VCaP (cell line): ENCODE results near the gene PIERCE2.
A peak's percentile ranks its signal among the peaks of the same experiment; 100 is the strongest.

Experiments used
- H3K27ac ChIP-seq: fragments of 450-650 bp; 2 replicates; pipeline ENCODE4 v1.5.1; 2017
- TF ChIP-seq, protein P1 (sequence below): fragments of 450-650 bp; conservative IDR thresholded peaks from 2 replicates; pipeline ENCODE4 v1.5.1; 2017; ENCODE audit warnings: mild to moderate bottlenecking, moderate library complexity

The PIERCE2 gene, protein sequence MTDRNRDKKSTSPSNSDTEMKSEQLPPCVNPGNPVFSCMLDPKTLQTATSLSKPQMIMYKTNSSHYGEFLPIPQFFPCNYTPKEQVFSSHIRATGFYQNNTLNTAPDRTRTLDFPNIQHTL

DNA sequence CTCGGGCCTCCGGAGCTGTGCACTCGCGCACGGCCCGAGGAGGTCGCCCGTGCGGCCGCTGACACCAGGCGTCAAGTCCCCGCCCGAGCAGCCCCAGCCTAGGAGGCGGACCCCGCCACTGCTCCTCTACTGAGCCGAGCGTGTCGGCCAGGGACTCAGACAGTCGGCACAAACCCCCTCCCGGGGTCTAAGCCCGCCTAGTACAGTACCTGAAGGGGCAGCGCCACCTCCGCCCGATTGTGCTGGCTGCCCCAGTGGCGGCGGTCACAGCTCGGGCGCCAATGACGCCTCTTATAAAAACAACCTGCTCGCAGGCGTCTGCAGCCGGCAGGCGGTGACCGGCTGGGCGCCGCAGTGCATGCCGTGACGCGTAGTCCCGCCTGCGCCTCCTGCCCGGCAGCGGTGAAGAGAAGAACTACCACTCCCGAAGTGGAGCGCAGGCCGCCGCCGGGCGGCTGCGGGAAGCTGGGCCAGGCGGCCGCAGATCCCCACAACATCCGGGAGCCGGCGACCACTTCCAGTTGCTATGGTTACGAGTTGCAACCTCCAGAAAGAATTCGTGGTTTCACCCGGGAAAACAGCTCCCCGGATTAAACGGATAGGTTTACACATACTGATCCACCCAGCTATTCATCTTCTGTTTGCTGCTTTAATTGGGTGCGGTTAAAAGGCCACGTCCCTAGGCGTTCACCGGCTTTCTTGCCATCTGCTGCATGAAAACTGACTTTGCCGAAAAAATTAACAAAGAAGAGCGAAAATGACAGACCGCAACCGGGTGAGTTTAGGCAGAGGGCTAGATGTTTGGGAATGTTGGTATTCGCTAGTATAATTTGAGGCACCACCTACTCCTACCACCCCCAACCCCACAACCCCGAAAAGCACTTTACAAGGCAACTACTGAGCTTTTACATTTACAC, at the start of gene PIERCE2, which contains the start of gene CCPG1:
Gene PIERCE2, plus strand, starts transcription at position 484 of the 917 bp plus-strand sequence. Its CDS starts 274 bp downstream, at position 758.
Gene CCPG1, minus strand, starts transcription at position 348 of the 917 bp plus-strand sequence. CDS start 18,935 bp downstream, outside the sequence.
- TF ChIP-seq, protein P1, sequence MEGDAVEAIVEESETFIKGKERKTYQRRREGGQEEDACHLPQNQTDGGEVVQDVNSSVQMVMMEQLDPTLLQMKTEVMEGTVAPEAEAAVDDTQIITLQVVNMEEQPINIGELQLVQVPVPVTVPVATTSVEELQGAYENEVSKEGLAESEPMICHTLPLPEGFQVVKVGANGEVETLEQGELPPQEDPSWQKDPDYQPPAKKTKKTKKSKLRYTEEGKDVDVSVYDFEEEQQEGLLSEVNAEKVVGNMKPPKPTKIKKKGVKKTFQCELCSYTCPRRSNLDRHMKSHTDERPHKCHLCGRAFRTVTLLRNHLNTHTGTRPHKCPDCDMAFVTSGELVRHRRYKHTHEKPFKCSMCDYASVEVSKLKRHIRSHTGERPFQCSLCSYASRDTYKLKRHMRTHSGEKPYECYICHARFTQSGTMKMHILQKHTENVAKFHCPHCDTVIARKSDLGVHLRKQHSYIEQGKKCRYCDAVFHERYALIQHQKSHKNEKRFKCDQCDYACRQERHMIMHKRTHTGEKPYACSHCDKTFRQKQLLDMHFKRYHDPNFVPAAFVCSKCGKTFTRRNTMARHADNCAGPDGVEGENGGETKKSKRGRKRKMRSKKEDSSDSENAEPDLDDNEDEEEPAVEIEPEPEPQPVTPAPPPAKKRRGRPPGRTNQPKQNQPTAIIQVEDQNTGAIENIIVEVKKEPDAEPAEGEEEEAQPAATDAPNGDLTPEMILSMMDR = peak; percentile 77
- peak within 1 kb of the TSS; percentile 76 for H3K27ac ChIP-seq

DNA sequence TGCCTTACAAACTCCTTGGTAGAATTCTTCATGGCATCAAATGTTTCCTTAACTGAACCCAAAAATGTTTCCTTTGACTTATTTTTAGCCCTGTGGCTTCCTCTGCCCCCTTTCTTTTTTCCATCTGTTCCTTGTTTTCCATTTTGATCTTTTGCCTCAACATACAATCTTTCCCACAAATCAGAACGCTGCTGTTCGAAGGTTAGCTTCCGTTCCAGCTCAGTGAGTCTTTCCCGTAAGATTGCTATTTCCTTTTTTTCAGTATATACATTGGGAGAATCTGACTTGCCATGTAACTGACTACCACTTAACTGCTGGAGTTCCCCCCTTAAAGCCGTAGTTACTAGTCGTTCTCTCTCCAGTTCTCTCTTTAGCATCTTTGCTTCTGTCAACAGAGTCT, 48.0 kb upstream of the PIERCE2 start:
- TF ChIP-seq, protein P1 = no peak
- no peak overlapping the region for H3K27ac ChIP-seq

DNA sequence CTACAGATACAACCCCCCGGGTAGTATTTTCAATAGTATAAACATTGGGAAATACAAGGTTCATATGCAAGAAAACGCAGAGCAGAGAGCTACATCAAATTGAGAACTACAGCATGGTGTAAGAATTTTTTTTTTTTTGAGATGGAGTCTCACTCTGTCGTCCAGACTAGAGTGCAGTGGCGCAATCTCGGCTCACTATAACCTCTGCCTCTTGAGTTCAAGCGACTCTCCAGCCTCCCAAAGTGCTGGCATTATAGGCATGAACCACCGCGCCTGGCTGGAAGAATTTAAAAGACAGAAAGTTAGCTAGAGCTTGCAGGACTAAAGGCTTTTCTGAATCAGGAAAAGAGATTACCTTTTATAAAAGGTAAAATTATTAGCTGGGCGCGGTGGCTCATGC, 47.2 kb upstream of the PIERCE2 start:
- no peak overlapping the region for H3K27ac ChIP-seq
- TF ChIP-seq, protein P1 = no peak

DNA sequence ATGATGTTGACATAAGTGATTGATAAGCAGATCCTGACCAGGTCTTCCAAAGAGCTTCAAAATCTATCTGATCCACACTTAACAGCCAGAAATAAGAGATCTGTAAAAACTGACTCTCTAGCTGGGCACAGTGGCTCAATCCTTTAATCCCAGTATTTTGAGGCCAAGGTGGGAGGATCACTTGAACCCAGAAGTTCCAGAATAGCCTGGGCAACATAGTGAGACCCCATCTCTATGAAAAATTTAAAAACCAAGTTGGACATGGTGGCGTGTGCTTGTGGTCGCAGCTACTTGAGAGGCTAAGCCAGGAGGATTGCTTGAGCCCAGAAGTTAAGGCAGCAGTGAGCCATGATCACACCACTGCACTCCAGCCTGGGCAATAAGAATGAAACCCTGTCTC, 45.7 kb upstream of the PIERCE2 start:
- TF ChIP-seq, protein P1 = no peak

DNA sequence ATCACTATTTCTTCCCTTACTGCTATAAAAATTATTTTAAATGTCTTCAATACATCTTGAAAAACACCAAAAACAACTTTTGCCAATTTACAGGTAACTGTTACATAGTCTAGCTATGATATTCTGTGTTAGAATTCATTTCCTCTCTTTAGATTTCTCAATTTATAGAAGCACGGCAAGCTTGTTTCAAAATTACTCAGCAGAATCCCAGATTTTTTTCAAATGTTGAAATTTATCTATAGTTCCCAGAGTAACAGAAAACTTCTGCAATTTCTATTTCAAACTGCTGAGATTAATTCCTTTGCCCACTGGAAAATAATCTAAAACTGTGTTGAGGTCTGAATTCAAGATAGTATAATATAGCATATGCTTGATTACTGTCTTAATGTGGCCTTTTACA, 41.3 kb upstream of the PIERCE2 start:
- TF ChIP-seq, protein P1 = no peak
- no peak overlapping the region for H3K27ac ChIP-seq

More for the DNA sequence above, 45.7 kb upstream of the PIERCE2 start:
- peak overlapping the region; percentile 41 for H3K27ac ChIP-seq

DNA sequence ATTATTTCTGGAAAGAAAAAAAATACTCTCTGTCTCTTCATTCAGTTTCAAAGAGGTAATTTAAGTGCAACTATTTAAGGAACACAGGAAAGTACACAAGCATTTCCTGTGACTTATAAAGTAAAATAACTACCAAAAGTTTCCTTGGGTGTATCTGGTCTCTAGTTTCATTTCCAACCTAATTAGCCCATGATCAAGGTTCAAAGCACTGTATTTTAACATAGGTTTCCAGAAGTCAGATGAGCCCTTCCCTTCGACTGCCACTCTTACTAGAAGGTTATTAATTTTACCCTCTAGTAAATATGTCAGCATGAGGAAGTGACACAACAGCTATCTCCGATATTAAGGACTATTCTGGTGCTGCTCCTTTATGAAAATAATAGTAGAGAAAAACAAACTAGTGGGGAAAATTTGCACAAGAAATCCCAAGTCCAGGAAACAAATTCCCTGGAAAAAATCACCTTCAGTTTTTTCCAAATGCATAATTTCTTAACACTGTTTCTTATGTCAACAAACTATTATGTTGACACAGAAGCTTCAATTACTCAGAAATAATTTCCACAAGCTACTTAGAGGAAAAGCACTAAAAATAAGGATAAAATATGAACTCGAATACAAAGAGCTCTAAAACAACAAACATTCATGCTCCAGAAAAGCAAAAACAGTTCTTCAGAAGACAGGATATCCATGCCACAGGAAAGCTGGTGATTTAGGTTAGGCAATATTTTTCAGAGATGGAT, 35.4 kb upstream of the PIERCE2 start:
- TF ChIP-seq, protein P1 = no peak
- H3K27ac ChIP-seq = peak overlapping the region; percentile 29

DNA sequence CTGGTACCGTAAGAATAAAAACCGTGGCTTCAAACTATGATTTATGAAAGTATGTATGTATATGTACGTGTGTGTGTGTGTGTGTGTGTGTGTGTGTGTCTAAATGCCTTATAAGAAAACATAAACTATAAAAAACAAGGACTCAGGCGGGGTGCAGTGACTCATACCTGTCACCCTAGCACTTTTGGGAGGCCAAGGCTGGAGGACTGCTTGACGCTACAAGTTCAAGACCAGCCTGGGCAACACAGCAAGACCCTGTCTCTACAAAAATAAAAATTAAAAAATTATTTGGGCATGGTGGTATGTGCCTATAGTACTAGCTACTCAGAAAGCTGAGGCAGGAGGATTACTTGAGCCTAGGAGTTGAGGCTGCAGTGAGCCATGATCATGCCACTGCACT, 29.2 kb upstream of the PIERCE2 start:
- H3K27ac ChIP-seq = no peak overlapping the region
- TF ChIP-seq, protein P1 = no peak
